Lower lobe of right lung (tissue), 2 donors: ENCODE measurements around the gene HIKESHI. TPM values are rescaled to one million over a fixed set of nuclear protein-coding genes. Genes with fewer than 3 reads are reported as not detected.

ENCODE experiments used
- ATAC-seq, 2 donors: fragments of 200-7000 bp; cut with Tn5 transposase; one replicate each; pipeline ENCODE4 v1.9.1; 2020 to 2022; ENCODE audit warnings: mild to moderate bottlenecking in 2 of 2, moderate library complexity in 2 of 2
- DNase-seq: peaks from one replicate; pipeline ENCODE4 v3.0.0-alpha.2; 2020
- H3K27ac ChIP-seq: fragments of 200-600 bp; one replicate; pipeline ENCODE4 v1.8.0; 2022
- H3K27me3 ChIP-seq: fragments of 200-600 bp; one replicate; pipeline ENCODE4 v1.8.0; 2022; ENCODE audit warnings: low read depth
- H3K36me3 ChIP-seq: fragments of 200-600 bp; one replicate; pipeline ENCODE4 v1.8.0; 2022; ENCODE audit warnings: mild to moderate bottlenecking
- H3K4me1 ChIP-seq: fragments of 200-600 bp; one replicate; pipeline ENCODE4 v1.8.0; 2022
- H3K4me3 ChIP-seq: fragments of 200-600 bp; one replicate; pipeline ENCODE4 v1.8.0; 2022; ENCODE audit warnings: mild to moderate bottlenecking
- H3K9me3 ChIP-seq: fragments of 200-600 bp; one replicate; pipeline ENCODE4 v1.8.0; 2022
- CTCF ChIP-seq: fragments of 200-600 bp; IDR thresholded peaks from one replicate; pipeline ENCODE4 v1.8.0; 2022; ENCODE audit warnings: antibody characterized with exemption, mild to moderate bottlenecking
- intact Hi-C: fragments of 100-400 bp; cut with DNase I; formaldehyde crosslinking; loops from one replicate; pipeline ENCODE4 v1.11.0; 2022
- total RNA-seq: library from RNA; stranded (reverse); fragmentation: NEBNext Ultra II Directional; extraction: Animal tissue kit (Norgen Biotek cat#: 25700); gene quantifications from one replicate; pipeline ENCODE4 v1.2.1, GENCODE V29; 2021
- donor health status: DM: no; HTN: yes; CAD: no; lungs with severe emphysema.

HIKESHI gene
- total RNA-seq, 1 donor from 2014 or later: 29.5 TPM

GRCh38 chr11:86377972-86378371, 75.9 kb downstream of the HIKESHI start:
- no peak for TF ChIP-seq CTCF
- Histone ChIP-seq H3K27me3 (no peaks in the 10 kb centered on the region), H3K4me1 (peaks cover 4% of the 10 kb centered on the region), H3K36me3 (no peaks in the 10 kb centered on the region), H3K9me3 (no peaks in the 10 kb centered on the region), H3K27ac (no peak overlapping the region), H3K4me3 (no peak overlapping the region)
- intact Hi-C loops: no loop called here
- ATAC-seq: no peak
- no peak for DNase-seq

GRCh38 chr11:86380295-86381059, 78.4 kb downstream of the HIKESHI start:
- Histone ChIP-seq H3K27ac (no peak overlapping the region), H3K4me1 (no peaks in the 10 kb centered on the region), H3K36me3 (no peaks in the 10 kb centered on the region), H3K9me3 (no peaks in the 10 kb centered on the region), H3K27me3 (no peaks in the 10 kb centered on the region), H3K4me3 (no peak overlapping the region)
- intact Hi-C loops: no loop called here
- TF ChIP-seq CTCF: no peak
- ATAC-seq (no peak), DNase-seq (no peak)

- intact Hi-C loops: no loop called here
- Histone ChIP-seq H3K27me3 (no peaks in the 10 kb centered on the region), H3K4me3 (no peak overlapping the region), H3K36me3 (no peaks in the 10 kb centered on the region), H3K27ac (no peak overlapping the region), H3K4me1 (no peaks in the 10 kb centered on the region), H3K9me3 (no peaks in the 10 kb centered on the region)
- ATAC-seq (no peak), DNase-seq (no peak)
- no peak for TF ChIP-seq CTCF
These were observed 81.3 kb downstream of the HIKESHI start for GRCh38 chr11:86383041-86383955.

GRCh38 chr11:86386283-86386682, 84.2 kb downstream of the HIKESHI start:
- Histone ChIP-seq H3K9me3 (no peaks in the 10 kb centered on the region), H3K4me3 (no peak overlapping the region), H3K36me3 (no peaks in the 10 kb centered on the region), H3K27ac (no peak overlapping the region), H3K4me1 (no peaks in the 10 kb centered on the region), H3K27me3 (no peaks in the 10 kb centered on the region)
- TF ChIP-seq CTCF: no peak
- intact Hi-C loops: no loop called here
- DNase-seq (no peak), ATAC-seq (no peak)

- intact Hi-C loops: no loop called here
- DNase-seq: no peak
- H3K9me3 ChIP-seq: no peaks in the 10 kb centered on the region
- H3K4me3 ChIP-seq: no peak overlapping the region
- H3K27ac ChIP-seq: no peak overlapping the region
- H3K4me1 ChIP-seq: no peaks in the 10 kb centered on the region
- H3K27me3 ChIP-seq: no peaks in the 10 kb centered on the region
- TF ChIP-seq CTCF: no peak
- ATAC-seq: no peak
- no peaks in the 10 kb centered on the region for H3K36me3 ChIP-seq
These were observed 84.7 kb downstream of the HIKESHI start for GRCh38 chr11:86386746-86387145.
